ENCODE measurements around the gene TNFAIP6. TPM values are rescaled to one million over a fixed set of nuclear protein-coding genes. Genes with fewer than 3 reads are reported as not detected.

The TNFAIP6 gene
- total RNA-seq, 1 donor from 2014 or later, result not detected

DNA sequence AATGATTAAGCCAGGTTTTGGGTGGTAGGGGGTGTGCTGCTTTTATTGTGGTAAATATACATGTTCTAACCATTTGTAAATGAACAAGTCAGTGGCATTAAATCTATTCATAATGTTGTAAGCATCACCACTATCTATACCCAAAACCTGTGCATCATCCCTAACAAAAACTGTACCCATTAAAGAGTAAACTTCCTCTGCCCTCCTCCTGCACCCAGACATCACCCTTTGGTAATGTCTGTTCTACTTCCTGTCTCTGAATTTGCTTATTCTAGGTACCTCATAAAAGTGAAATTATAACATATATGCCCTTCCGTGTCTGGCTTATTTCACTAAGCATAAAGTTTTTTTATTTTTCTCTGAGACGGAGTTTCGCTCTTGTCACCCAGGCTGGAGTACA lies 66.4 kb downstream of the TNFAIP6 start:
- H3K4me1 Mint-ChIP-seq (ENCODE audit: unreplicated experiment), result no peaks in the 10 kb centered on the region
- DNase-seq (ENCODE audit: low spot score), result no peak
- no peak overlapping the region for H3K4me3 Mint-ChIP-seq (ENCODE audit: unreplicated experiment)
- no peaks in the 10 kb centered on the region for H3K27me3 Mint-ChIP-seq (ENCODE audit: unreplicated experiment)
- no peak overlapping the region for H3K27ac Mint-ChIP-seq (ENCODE audit: unreplicated experiment)
- no peak for TF ChIP-seq CTCF (IDR thresholded peaks at IDR 0.05; ENCODE audit: unreplicated experiment)
- no peaks in the 10 kb centered on the region for H3K9me3 Mint-ChIP-seq (ENCODE audit: unreplicated experiment)
- H3K36me3 Mint-ChIP-seq (ENCODE audit: low read depth, unreplicated experiment), result peaks cover 34% of the 10 kb centered on the region

Small RNAs within 50 kb of the gene (microRNA-seq; reads per million reads assigned to microRNA genes)
- not detected for gene MIR4773-1 (ENCODE audit: unreplicated experiment)
- not detected for gene MIR4773-2 (ENCODE audit: unreplicated experiment)

Other genes starting within 250 kb of the TNFAIP6 start
- 5.7 TPM for gene RBM43, start 95.7 kb upstream of the TNFAIP6 start, total RNA-seq (ENCODE audit: unreplicated experiment)
- gene NMI, start 67.9 kb upstream of the TNFAIP6 start, total RNA-seq (ENCODE audit: unreplicated experiment), result 10.0 TPM
- 40.7 TPM for gene RIF1, start 52.3 kb downstream of the TNFAIP6 start, total RNA-seq (ENCODE audit: unreplicated experiment)